ENCODE data around the gene CAMK2D. TPM values are rescaled to one million over a fixed set of nuclear protein-coding genes. Genes with fewer than 3 reads are reported as not detected.
A peak's percentile ranks its signal among the peaks of the same experiment; 100 is the strongest.

CAMK2D gene
- total and polyA plus RNA-seq, 2 donors from 2014 or later: 9.1 to 34.7 TPM

GRCh38 chr4:113757486-113757885 lies 4.1 kb downstream of the CAMK2D start:
- Histone ChIP-seq H3K9ac (ENCODE audit: low read length in 3 of 3) (no peak overlapping the region), H3K36me3 (ENCODE audit: control insufficient read depth in 2 of 3, insufficient read depth in 3 of 3, low read length in 3 of 3) (peaks cover 0 to 4% (median 0%) of the 10 kb centered on the region in 3 donors), H3K9me3 (ENCODE audit: control insufficient read depth in 2 of 3, insufficient read depth in 1 of 3, low read length in 3 of 3) (no peaks in the 10 kb centered on the region), H3K27me3 (ENCODE audit: control insufficient read depth, insufficient read depth, low read length) (no peaks in the 10 kb centered on the region), H3K4me3 (ENCODE audit: low read length in 3 of 3) (no peak overlapping the region), H3K27ac (ENCODE audit: low read depth in 2 of 2, low read length in 2 of 2) (no peak overlapping the region), H3K4me1 (ENCODE audit: control insufficient read depth in 2 of 3, insufficient read depth in 2 of 3, low read depth in 1 of 3, low read length in 3 of 3) (peaks cover 0 to 2% (median 0%) of the 10 kb centered on the region in 3 donors)
- FAIRE-seq (no peak), DNase-seq (no peak)
- intact Hi-C loops (cut with DNase I): loop anchor here (10.0 kb wide), 1 partner anchor 213 kb away; no protein-coding TSS in a partner anchor
- no peak for TF ChIP-seq CTCF (IDR thresholded peaks at IDR 0.05; ENCODE audit: borderline replicate concordance, extremely low read depth, insufficient read depth)

GRCh38 chr4:113756005-113756410 lies 5.5 kb downstream of the CAMK2D start:
- Histone ChIP-seq H3K27me3 (ENCODE audit: control insufficient read depth, insufficient read depth, low read length) (no peaks in the 10 kb centered on the region), H3K4me1 (ENCODE audit: control insufficient read depth in 2 of 3, insufficient read depth in 2 of 3, low read depth in 1 of 3, low read length in 3 of 3) (peaks cover 0 to 2% (median 0%) of the 10 kb centered on the region in 3 donors), H3K36me3 (ENCODE audit: control insufficient read depth in 2 of 3, insufficient read depth in 3 of 3, low read length in 3 of 3) (peaks cover 0 to 4% (median 0%) of the 10 kb centered on the region in 3 donors), H3K9me3 (ENCODE audit: control insufficient read depth in 2 of 3, insufficient read depth in 1 of 3, low read length in 3 of 3) (no peaks in the 10 kb centered on the region), H3K4me3 (ENCODE audit: low read length in 3 of 3) (no peak overlapping the region), H3K9ac (ENCODE audit: low read length in 3 of 3) (no peak overlapping the region), H3K27ac (ENCODE audit: low read depth in 2 of 2, low read length in 2 of 2) (no peak overlapping the region)
- intact Hi-C loops (cut with DNase I): loop anchor here (10.0 kb wide), 1 partner anchor 211 kb away; no protein-coding TSS in a partner anchor
- no peak for TF ChIP-seq CTCF (IDR thresholded peaks at IDR 0.05; ENCODE audit: borderline replicate concordance, extremely low read depth, insufficient read depth)
- FAIRE-seq (no peak), DNase-seq (peak in 2 of 5 donors; percentile 13 to 20)

GRCh38 chr4:113750734-113751133 lies 10.8 kb downstream of the CAMK2D start:
- no peak for TF ChIP-seq CTCF (IDR thresholded peaks at IDR 0.05; ENCODE audit: borderline replicate concordance, extremely low read depth, insufficient read depth)
- Histone ChIP-seq H3K27ac (ENCODE audit: low read depth in 2 of 2, low read length in 2 of 2) (no peak overlapping the region), H3K36me3 (ENCODE audit: control insufficient read depth in 2 of 3, insufficient read depth in 3 of 3, low read length in 3 of 3) (no peaks in the 10 kb centered on the region), H3K4me1 (ENCODE audit: control insufficient read depth in 2 of 3, insufficient read depth in 2 of 3, low read depth in 1 of 3, low read length in 3 of 3) (no peaks in the 10 kb centered on the region), H3K9me3 (ENCODE audit: control insufficient read depth in 2 of 3, insufficient read depth in 1 of 3, low read length in 3 of 3) (no peaks in the 10 kb centered on the region), H3K4me3 (ENCODE audit: low read length in 3 of 3) (no peak overlapping the region), H3K27me3 (ENCODE audit: control insufficient read depth, insufficient read depth, low read length) (no peaks in the 10 kb centered on the region), H3K9ac (ENCODE audit: low read length in 3 of 3) (no peak overlapping the region)
- DNase-seq: peak in 1 of 5 donors; percentile 7
- intact Hi-C loops (cut with DNase I): loop anchor here (10.0 kb wide), 1 partner anchor 206 kb away; no protein-coding TSS in a partner anchor
- FAIRE-seq: no peak

GRCh38 chr4:113750296-113750695 lies 11.2 kb downstream of the CAMK2D start:
- intact Hi-C loops (cut with DNase I): loop anchor here (10.0 kb wide), 1 partner anchor 205 kb away; no protein-coding TSS in a partner anchor
- H3K27ac ChIP-seq (ENCODE audit: low read depth in 2 of 2, low read length in 2 of 2): no peak overlapping the region
- H3K4me1 ChIP-seq (ENCODE audit: control insufficient read depth in 2 of 3, insufficient read depth in 2 of 3, low read depth in 1 of 3, low read length in 3 of 3): no peaks in the 10 kb centered on the region
- no peak for FAIRE-seq
- H3K36me3 ChIP-seq (ENCODE audit: control insufficient read depth in 2 of 3, insufficient read depth in 3 of 3, low read length in 3 of 3): no peaks in the 10 kb centered on the region
- H3K27me3 ChIP-seq (ENCODE audit: control insufficient read depth, insufficient read depth, low read length): no peaks in the 10 kb centered on the region
- DNase-seq: no peak
- no peak overlapping the region for H3K4me3 ChIP-seq (ENCODE audit: low read length in 3 of 3)
- H3K9me3 ChIP-seq (ENCODE audit: control insufficient read depth in 2 of 3, insufficient read depth in 1 of 3, low read length in 3 of 3): no peaks in the 10 kb centered on the region
- no peak for TF ChIP-seq CTCF (IDR thresholded peaks at IDR 0.05; ENCODE audit: borderline replicate concordance, extremely low read depth, insufficient read depth)
- no peak overlapping the region for H3K9ac ChIP-seq (ENCODE audit: low read length in 3 of 3)
